Measurements from ENCODE around the gene KCND2. TPM values are rescaled to one million over a fixed set of nuclear protein-coding genes. Genes with fewer than 3 reads are reported as not detected.
A peak's percentile ranks its signal among the peaks of the same experiment; 100 is the strongest.

The KCND2 gene
- total RNA-seq, 1 donor from 2014 or later, result 2.9 TPM

- Histone ChIP-seq H3K4me3 (no peak overlapping the region), H3K79me2 (ENCODE audit: low read depth) (no peaks in the 10 kb centered on the region), H3K27ac (no peak overlapping the region), H3K9ac (no peak overlapping the region), H3K9me3 (ENCODE audit: low read depth) (no peaks in the 10 kb centered on the region), H3K4me1 (no peaks in the 10 kb centered on the region), H4K20me1 (ENCODE audit: low read depth) (no peaks in the 10 kb centered on the region), H3K36me3 (no peaks in the 10 kb centered on the region), H2AFZ (replicated peaks) (no peak overlapping the region), H3K27me3 (no peaks in the 10 kb centered on the region), H3K4me2 (no peak overlapping the region), H3F3A (ENCODE audit: low read depth) (no peaks in the 10 kb centered on the region)
- Mint-ChIP-seq H3K4me1 (no peaks in the 10 kb centered on the region), H3K27ac (no peak overlapping the region), H3K36me3 (no peaks in the 10 kb centered on the region), H3K27me3 (ENCODE audit: insufficient read depth, low read depth) (no peaks in the 10 kb centered on the region), H3K4me3 (no peak overlapping the region), H3K9me3 (no peaks in the 10 kb centered on the region)
- no peak for DNase-seq (ENCODE audit: low spot score)
- no peak for TF ChIP-seq EZH2phosphoT487 (IDR thresholded peaks at IDR 0.05)
- TF ChIP-seq EZH2 (IDR thresholded peaks at IDR 0.05), result no peak
- TF ChIP-seq CTCF (IDR thresholded peaks at IDR 0.05), result no peak
Observed at GRCh38 chr7:120665068-120665467, 392.1 kb downstream of the KCND2 start.

GRCh38 chr7:120675076-120675475 lies 402.1 kb downstream of the KCND2 start:
- no peak overlapping the region for H3K4me3 Mint-ChIP-seq
- no peak for DNase-seq (ENCODE audit: low spot score)
- no peaks in the 10 kb centered on the region for H3K36me3 Mint-ChIP-seq
- H3K4me1 ChIP-seq, result no peaks in the 10 kb centered on the region
- H3F3A ChIP-seq (ENCODE audit: low read depth), result no peaks in the 10 kb centered on the region
- H3K9me3 ChIP-seq (ENCODE audit: low read depth), result no peaks in the 10 kb centered on the region
- no peaks in the 10 kb centered on the region for H3K9me3 Mint-ChIP-seq
- H3K4me2 ChIP-seq, result no peak overlapping the region
- no peaks in the 10 kb centered on the region for H4K20me1 ChIP-seq (ENCODE audit: low read depth)
- no peak for TF ChIP-seq CTCF (IDR thresholded peaks at IDR 0.05)
- TF ChIP-seq EZH2 (IDR thresholded peaks at IDR 0.05), result no peak
- TF ChIP-seq EZH2phosphoT487 (IDR thresholded peaks at IDR 0.05), result no peak
- no peak overlapping the region for H3K27ac Mint-ChIP-seq
- H3K79me2 ChIP-seq (ENCODE audit: low read depth), result no peaks in the 10 kb centered on the region
- peak overlapping the region; percentile 63 for H2AFZ ChIP-seq (replicated peaks)
- no peaks in the 10 kb centered on the region for H3K27me3 Mint-ChIP-seq (ENCODE audit: insufficient read depth, low read depth)
- no peak overlapping the region for H3K9ac ChIP-seq
- H3K27me3 ChIP-seq, result no peaks in the 10 kb centered on the region
- no peak overlapping the region for H3K27ac ChIP-seq
- H3K36me3 ChIP-seq, result no peaks in the 10 kb centered on the region
- no peaks in the 10 kb centered on the region for H3K4me1 Mint-ChIP-seq
- H3K4me3 ChIP-seq, result no peak overlapping the region

DNA sequence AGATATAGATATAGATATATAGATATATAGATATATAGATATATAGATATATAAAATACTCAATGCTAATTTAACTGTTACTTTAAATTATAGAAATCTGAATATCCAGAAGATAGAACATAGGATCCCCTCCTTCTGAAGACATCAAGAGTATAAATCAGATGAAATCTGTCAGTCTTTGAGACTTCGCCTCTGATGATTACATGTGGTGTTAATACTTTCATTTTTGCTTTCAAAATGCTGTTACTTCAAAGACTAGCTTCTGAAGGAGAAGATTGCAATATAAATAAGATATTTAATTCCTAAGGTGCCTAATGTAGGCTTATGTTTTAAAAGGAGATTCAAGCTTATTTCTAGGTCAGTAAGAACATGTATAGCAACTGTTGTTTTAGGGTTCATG lies 404.6 kb downstream of the KCND2 start:
- Mint-ChIP-seq H3K9me3 (no peaks in the 10 kb centered on the region), H3K4me1 (no peaks in the 10 kb centered on the region), H3K4me3 (no peak overlapping the region), H3K27me3 (ENCODE audit: insufficient read depth, low read depth) (no peaks in the 10 kb centered on the region), H3K36me3 (no peaks in the 10 kb centered on the region), H3K27ac (no peak overlapping the region)
- Histone ChIP-seq H3K4me2 (no peak overlapping the region), H3K9me3 (ENCODE audit: low read depth) (no peaks in the 10 kb centered on the region), H3K4me3 (no peak overlapping the region), H4K20me1 (ENCODE audit: low read depth) (no peaks in the 10 kb centered on the region), H2AFZ (replicated peaks) (no peak overlapping the region), H3K27ac (no peak overlapping the region), H3K36me3 (no peaks in the 10 kb centered on the region), H3K9ac (no peak overlapping the region), H3F3A (ENCODE audit: low read depth) (no peaks in the 10 kb centered on the region), H3K79me2 (ENCODE audit: low read depth) (no peaks in the 10 kb centered on the region), H3K27me3 (no peaks in the 10 kb centered on the region), H3K4me1 (no peaks in the 10 kb centered on the region)
- DNase-seq (ENCODE audit: low spot score), result no peak
- TF ChIP-seq CTCF (IDR thresholded peaks at IDR 0.05) (no peak), EZH2phosphoT487 (IDR thresholded peaks at IDR 0.05) (no peak), EZH2 (IDR thresholded peaks at IDR 0.05) (no peak)
